Right kidney (tissue), 9 donors: ENCODE results near the gene OR2T3.
"Not testable (repeated sequence)": the region's sequence is repeated elsewhere in the genome, so short reads cannot be mapped to it uniquely, and the experiment has no call there.

Experiments used
- DNase-seq: peaks from one replicate; pipeline ENCODE4 v3.0.0-alpha.2; 2016
- long read RNA-seq, 8 donors: transcript quantifications; one replicate each; lab custom pipeline, GENCODE V29; 2026

Gene OR2T3
- long read RNA-seq, donor 1, result 0 reads
- long read RNA-seq, donor 2, result 0 reads
- long read RNA-seq, donor 3, result 0 reads
- long read RNA-seq, donor 4, result 0 reads
- long read RNA-seq, donor 5, result 0 reads
- long read RNA-seq, donor 6, result 0 reads
- long read RNA-seq, donor 7, result 0 reads
- long read RNA-seq, donor 8, result 0 reads

GRCh38 chr1:248473051-248473450 is at the start of gene OR2T3:
TSS of gene OR2T3 (plus strand) at chr1:248473351. CDS start at chr1:248473351, 0 bp downstream.
- not testable (repeated sequence) for DNase-seq

- DNase-seq, result not testable (repeated sequence)
These were observed 45.5 kb upstream of the OR2T3 start for GRCh38 chr1:248427526-248428191.

GRCh38 chr1:248428192-248428533 is 45.0 kb upstream of the OR2T3 start:
- not testable (repeated sequence) for DNase-seq

GRCh38 chr1:248431683-248432082 is 41.5 kb upstream of the OR2T3 start:
- not testable (repeated sequence) for DNase-seq

- not testable (repeated sequence) for DNase-seq
These were observed 41.0 kb upstream of the OR2T3 start for GRCh38 chr1:248432201-248432600.

GRCh38 chr1:248433811-248434415 is 39.2 kb upstream of the OR2T3 start:
- DNase-seq, result not testable (repeated sequence)

- DNase-seq, result not testable (repeated sequence)
These were observed 38.2 kb upstream of the OR2T3 start for GRCh38 chr1:248434913-248435312.

- not testable (repeated sequence) for DNase-seq
These were observed 36.8 kb upstream of the OR2T3 start for GRCh38 chr1:248436303-248436702.

- DNase-seq, result not testable (repeated sequence)
These were observed 34.5 kb upstream of the OR2T3 start for GRCh38 chr1:248438668-248439067.

- not testable (repeated sequence) for DNase-seq
These were observed 33.9 kb upstream of the OR2T3 start for GRCh38 chr1:248439283-248439682.

GRCh38 chr1:248442500-248443277 is 30.5 kb upstream of the OR2T3 start:
- not testable (repeated sequence) for DNase-seq

- not testable (repeated sequence) for DNase-seq
These were observed 28.5 kb upstream of the OR2T3 start for GRCh38 chr1:248444603-248445002.

GRCh38 chr1:248445399-248445798 is 27.8 kb upstream of the OR2T3 start, which contains the start of gene OR2T2:
TSS of gene OR2T2 (plus strand) at chr1:248445637. CDS start at chr1:248452798, 7,161 bp downstream.
- DNase-seq, result not testable (repeated sequence)

GRCh38 chr1:248448409-248449074 is 24.6 kb upstream of the OR2T3 start:
- not testable (repeated sequence) for DNase-seq

- DNase-seq, result not testable (repeated sequence)
These were observed 23.2 kb upstream of the OR2T3 start for GRCh38 chr1:248449821-248450465.

- not testable (repeated sequence) for DNase-seq
These were observed 22.5 kb upstream of the OR2T3 start for GRCh38 chr1:248450466-248451145.

- not testable (repeated sequence) for DNase-seq
These were observed 19.5 kb upstream of the OR2T3 start for GRCh38 chr1:248453619-248454018.

- DNase-seq, result not testable (repeated sequence)
These were observed 18.1 kb upstream of the OR2T3 start for GRCh38 chr1:248455045-248455444.

- not testable (repeated sequence) for DNase-seq
These were observed 16.5 kb upstream of the OR2T3 start for GRCh38 chr1:248456635-248457034.

- not testable (repeated sequence) for DNase-seq
These were observed 14.0 kb upstream of the OR2T3 start for GRCh38 chr1:248459117-248459516.

GRCh38 chr1:248471154-248471553 is 2.0 kb upstream of the OR2T3 start:
- no peak for DNase-seq
